HEK293 (cell line): ENCODE results near the gene AK3.
A peak's percentile ranks its signal among the peaks of the same experiment; 100 is the strongest.

Experiments
- GLI4 ChIP-seq: fragments of 450-650 bp; formaldehyde crosslinking; IDR thresholded peaks from 2 replicates; pipeline ENCODE4 v1.5.1; 2016; ENCODE audit warnings: missing biosample characterization, missing genetic modification characterization
- HIC1 ChIP-seq: fragments of 450-650 bp; formaldehyde crosslinking; IDR thresholded peaks from 2 replicates; pipeline ENCODE4 v1.5.1; 2016; ENCODE audit warnings: missing biosample characterization, missing genetic modification characterization
- HOXC10 ChIP-seq: sonication (generic); formaldehyde crosslinking; IDR thresholded peaks from 2 replicates; pipeline ENCODE4 v1.8.1; 2023; ENCODE audit warnings: mild to moderate bottlenecking, missing genetic modification reagents
- KLF10 ChIP-seq: fragments of 450-650 bp; IDR thresholded peaks from 2 replicates; pipeline ENCODE4 v1.5.1; 2018; ENCODE audit warnings: missing biosample characterization, mild to moderate bottlenecking, missing genetic modification characterization
- OSR2 ChIP-seq: fragments of 450-650 bp; formaldehyde crosslinking; IDR thresholded peaks from 2 replicates; pipeline ENCODE4 v1.5.1; 2016; ENCODE audit warnings: missing biosample characterization, missing genetic modification characterization
- RBAK ChIP-seq: fragments of 450-650 bp; formaldehyde crosslinking; IDR thresholded peaks from 2 replicates; pipeline ENCODE4 v1.5.1; 2016; ENCODE audit warnings: missing biosample characterization, missing genetic modification characterization
- SP2 ChIP-seq: fragments of 450-650 bp; formaldehyde crosslinking; IDR thresholded peaks from 2 replicates; pipeline ENCODE4 v1.5.1; 2016; ENCODE audit warnings: missing biosample characterization, missing genetic modification characterization
- ZBTB10 ChIP-seq: fragments of 450-650 bp; formaldehyde crosslinking; IDR thresholded peaks from 2 replicates; pipeline ENCODE4 v1.5.1; 2016; ENCODE audit warnings: missing biosample characterization, missing genetic modification characterization
- ZBTB17 ChIP-seq: fragments of 450-650 bp; formaldehyde crosslinking; IDR thresholded peaks from 2 replicates; pipeline ENCODE4 v1.5.1; 2016; ENCODE audit warnings: missing biosample characterization, missing genetic modification characterization
- ZBTB21 ChIP-seq: fragments of 450-650 bp; formaldehyde crosslinking; IDR thresholded peaks from 2 replicates; pipeline ENCODE4 v1.5.1; 2017; ENCODE audit warnings: missing biosample characterization, missing genetic modification characterization
- ZBTB48 ChIP-seq: fragments of 450-650 bp; formaldehyde crosslinking; IDR thresholded peaks from 2 replicates; pipeline ENCODE4 v1.5.1; 2016; ENCODE audit warnings: missing biosample characterization, missing genetic modification characterization
- ZFP37 ChIP-seq: fragments of 450-650 bp; formaldehyde crosslinking; IDR thresholded peaks from 2 replicates; pipeline ENCODE4 v1.5.1; 2016; ENCODE audit warnings: missing biosample characterization, missing genetic modification characterization
- ZNF155 ChIP-seq: fragments of 450-650 bp; formaldehyde crosslinking; IDR thresholded peaks from 2 replicates; pipeline ENCODE4 v1.5.1; 2016; ENCODE audit warnings: missing biosample characterization, missing genetic modification characterization
- ZNF24 ChIP-seq: fragments of 450-650 bp; formaldehyde crosslinking; IDR thresholded peaks from 2 replicates; pipeline ENCODE4 v1.5.1; 2016; ENCODE audit warnings: missing biosample characterization, missing genetic modification characterization
- ZNF335 ChIP-seq: fragments of 450-650 bp; formaldehyde crosslinking; conservative IDR thresholded peaks from 2 replicates; pipeline ENCODE4 v1.5.1; 2016; ENCODE audit warnings: missing biosample characterization, missing genetic modification characterization
- ZNF404 ChIP-seq: fragments of 450-650 bp; formaldehyde crosslinking; IDR thresholded peaks from 2 replicates; pipeline ENCODE4 v1.5.1; 2017; ENCODE audit warnings: missing biosample characterization, missing genetic modification characterization
- ZNF48 ChIP-seq: fragments of 450-650 bp; formaldehyde crosslinking; IDR thresholded peaks from 2 replicates; pipeline ENCODE4 v1.5.1; 2016; ENCODE audit warnings: missing biosample characterization, missing genetic modification characterization
- ZNF501 ChIP-seq: fragments of 450-650 bp; formaldehyde crosslinking; IDR thresholded peaks from 2 replicates; pipeline ENCODE4 v1.5.1; 2016; ENCODE audit warnings: missing biosample characterization, missing genetic modification characterization
- ZNF548 ChIP-seq: fragments of 450-650 bp; formaldehyde crosslinking; IDR thresholded peaks from 2 replicates; pipeline ENCODE4 v1.5.1; 2016; ENCODE audit warnings: missing biosample characterization, missing genetic modification characterization
- ZNF768 ChIP-seq: fragments of 450-650 bp; formaldehyde crosslinking; IDR thresholded peaks from 2 replicates; pipeline ENCODE4 v1.5.1; 2018; ENCODE audit warnings: missing biosample characterization, mild to moderate bottlenecking, missing genetic modification characterization
- ZNF776 ChIP-seq: fragments of 450-650 bp; formaldehyde crosslinking; IDR thresholded peaks from 2 replicates; pipeline ENCODE4 v1.5.0; 2017; ENCODE audit warnings: missing biosample characterization, missing genetic modification characterization, borderline replicate concordance
- ZNF830 ChIP-seq: fragments of 450-650 bp; IDR thresholded peaks from 2 replicates; pipeline ENCODE4 v1.5.0; 2018; ENCODE audit warnings: missing biosample characterization, missing genetic modification characterization, low read depth, mild to moderate bottlenecking, moderate library complexity
- ZSCAN18 ChIP-seq: fragments of 450-650 bp; formaldehyde crosslinking; IDR thresholded peaks from 2 replicates; pipeline ENCODE4 v1.5.1; 2016; ENCODE audit warnings: missing biosample characterization, missing genetic modification characterization
- TF ChIP-seq, protein P1 (sequence below): fragments of 450-650 bp; formaldehyde crosslinking; conservative IDR thresholded peaks from 2 replicates; pipeline ENCODE4 v1.5.1; 2016; ENCODE audit warnings: low read depth, missing biosample characterization, missing genetic modification characterization
- TF ChIP-seq, protein P2 (sequence below): fragments of 450-650 bp; formaldehyde crosslinking; IDR thresholded peaks from 2 replicates; pipeline ENCODE4 v1.5.1; 2017; ENCODE audit warnings: missing biosample characterization, missing genetic modification characterization

Gene AK3

GRCh38 chr9:4662989-4663792 lies 77.8 kb downstream of the AK3 start (continued):
- TF ChIP-seq ZSCAN18 (no peak), ZNF776 (tag by site-specific recombination) (no peak), ZFP37 (no peak), ZBTB21 (tag by site-specific recombination) (peak; percentile 81), ZNF404 (tag by site-specific recombination) (no peak), ZBTB48 (tag by site-specific recombination) (no peak), SP2 (tag by site-specific recombination) (peak; percentile 23; the same call in 1 of the 2 replicates), ZNF501 (tag by site-specific recombination) (peak; percentile 47; the same call in 1 of the 2 replicates), GLI4 (tag by site-specific recombination) (no peak), KLF10 (no peak), ZNF335 (peak; percentile 60; the same call in 1 of the 2 replicates), HIC1 (tag by site-specific recombination) (no peak), ZBTB10 (tag by site-specific recombination) (peak; percentile 6; the same call in 1 of the 2 replicates), ZNF24 (tag by site-specific recombination) (0 out of 2 replicates have a peak, but pooled peaks have one; percentile 29), ZNF48 (no peak), ZBTB17 (peak; percentile 64; the same call in 1 of the 2 replicates), HOXC10 (CRISPR knock-in tag) (no peak), ZNF830 (tag by site-specific recombination) (no peak), RBAK (no peak), ZNF768 (tag by site-specific recombination) (no peak), OSR2 (no peak), ZNF155 (no peak), ZNF548 (tag by site-specific recombination) (no peak)
- TF ChIP-seq, protein P1, sequence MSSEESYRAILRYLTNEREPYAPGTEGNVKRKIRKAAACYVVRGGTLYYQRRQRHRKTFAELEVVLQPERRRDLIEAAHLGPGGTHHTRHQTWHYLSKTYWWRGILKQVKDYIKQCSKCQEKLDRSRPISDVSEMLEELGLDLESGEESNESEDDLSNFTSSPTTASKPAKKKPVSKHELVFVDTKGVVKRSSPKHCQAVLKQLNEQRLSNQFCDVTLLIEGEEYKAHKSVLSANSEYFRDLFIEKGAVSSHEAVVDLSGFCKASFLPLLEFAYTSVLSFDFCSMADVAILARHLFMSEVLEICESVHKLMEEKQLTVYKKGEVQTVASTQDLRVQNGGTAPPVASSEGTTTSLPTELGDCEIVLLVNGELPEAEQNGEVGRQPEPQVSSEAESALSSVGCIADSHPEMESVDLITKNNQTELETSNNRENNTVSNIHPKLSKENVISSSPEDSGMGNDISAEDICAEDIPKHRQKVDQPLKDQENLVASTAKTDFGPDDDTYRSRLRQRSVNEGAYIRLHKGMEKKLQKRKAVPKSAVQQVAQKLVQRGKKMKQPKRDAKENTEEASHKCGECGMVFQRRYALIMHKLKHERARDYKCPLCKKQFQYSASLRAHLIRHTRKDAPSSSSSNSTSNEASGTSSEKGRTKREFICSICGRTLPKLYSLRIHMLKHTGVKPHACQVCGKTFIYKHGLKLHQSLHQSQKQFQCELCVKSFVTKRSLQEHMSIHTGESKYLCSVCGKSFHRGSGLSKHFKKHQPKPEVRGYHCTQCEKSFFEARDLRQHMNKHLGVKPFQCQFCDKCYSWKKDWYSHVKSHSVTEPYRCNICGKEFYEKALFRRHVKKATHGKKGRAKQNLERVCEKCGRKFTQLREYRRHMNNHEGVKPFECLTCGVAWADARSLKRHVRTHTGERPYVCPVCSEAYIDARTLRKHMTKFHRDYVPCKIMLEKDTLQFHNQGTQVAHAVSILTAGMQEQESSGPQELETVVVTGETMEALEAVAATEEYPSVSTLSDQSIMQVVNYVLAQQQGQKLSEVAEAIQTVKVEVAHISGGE (tag by site-specific recombination) = peak; percentile 78
- TF ChIP-seq, protein P2, sequence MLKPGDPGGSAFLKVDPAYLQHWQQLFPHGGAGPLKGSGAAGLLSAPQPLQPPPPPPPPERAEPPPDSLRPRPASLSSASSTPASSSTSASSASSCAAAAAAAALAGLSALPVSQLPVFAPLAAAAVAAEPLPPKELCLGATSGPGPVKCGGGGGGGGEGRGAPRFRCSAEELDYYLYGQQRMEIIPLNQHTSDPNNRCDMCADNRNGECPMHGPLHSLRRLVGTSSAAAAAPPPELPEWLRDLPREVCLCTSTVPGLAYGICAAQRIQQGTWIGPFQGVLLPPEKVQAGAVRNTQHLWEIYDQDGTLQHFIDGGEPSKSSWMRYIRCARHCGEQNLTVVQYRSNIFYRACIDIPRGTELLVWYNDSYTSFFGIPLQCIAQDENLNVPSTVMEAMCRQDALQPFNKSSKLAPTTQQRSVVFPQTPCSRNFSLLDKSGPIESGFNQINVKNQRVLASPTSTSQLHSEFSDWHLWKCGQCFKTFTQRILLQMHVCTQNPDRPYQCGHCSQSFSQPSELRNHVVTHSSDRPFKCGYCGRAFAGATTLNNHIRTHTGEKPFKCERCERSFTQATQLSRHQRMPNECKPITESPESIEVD = peak; percentile 85
